ENCODE measurements around the gene MEAF6. TPM values are rescaled to one million over a fixed set of nuclear protein-coding genes. Genes with fewer than 3 reads are reported as not detected.

The MEAF6 gene
- total RNA-seq, 1 experiment from 2014 or later = 23.5 TPM

DNA sequence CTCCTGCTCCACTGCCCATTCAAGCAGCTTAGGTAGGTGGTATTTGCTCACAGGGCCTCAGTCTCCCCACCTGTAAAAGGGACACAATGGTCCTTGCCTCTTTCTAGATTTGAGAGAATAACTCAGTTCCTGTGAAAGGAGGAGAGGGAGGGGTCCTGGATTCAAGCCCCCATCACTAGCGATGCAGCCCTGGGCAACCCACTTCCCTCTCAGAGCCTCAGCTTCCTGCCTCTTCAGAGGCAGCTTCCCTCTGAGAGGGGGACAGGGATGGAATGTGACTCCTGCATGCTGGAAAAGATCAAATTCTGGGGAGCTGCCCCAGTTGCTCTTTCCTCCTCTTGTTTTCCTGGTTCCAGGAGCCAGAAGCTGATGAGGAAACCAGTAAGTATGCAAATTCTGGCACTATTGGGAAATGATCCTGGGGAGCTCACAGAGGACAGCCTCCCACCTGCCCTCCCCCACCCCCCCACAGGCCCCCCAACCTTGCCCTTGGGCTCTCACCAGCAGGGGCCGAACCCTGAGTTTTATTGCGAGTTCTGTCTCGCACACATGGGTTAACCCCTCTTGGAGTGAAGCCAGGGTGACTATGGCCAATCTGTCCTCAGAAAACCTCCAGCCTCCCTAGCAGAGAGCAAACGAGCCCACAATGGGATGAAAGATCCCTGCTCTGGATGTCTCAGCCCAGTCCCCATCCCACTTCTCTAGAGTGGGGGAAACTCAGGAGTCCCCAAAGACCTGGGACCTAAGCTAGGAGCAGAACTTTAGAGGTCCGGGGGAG lies 28.5 kb downstream of the MEAF6 start:
- DNase-seq (ENCODE audit: low spot score) = no peak

DNA sequence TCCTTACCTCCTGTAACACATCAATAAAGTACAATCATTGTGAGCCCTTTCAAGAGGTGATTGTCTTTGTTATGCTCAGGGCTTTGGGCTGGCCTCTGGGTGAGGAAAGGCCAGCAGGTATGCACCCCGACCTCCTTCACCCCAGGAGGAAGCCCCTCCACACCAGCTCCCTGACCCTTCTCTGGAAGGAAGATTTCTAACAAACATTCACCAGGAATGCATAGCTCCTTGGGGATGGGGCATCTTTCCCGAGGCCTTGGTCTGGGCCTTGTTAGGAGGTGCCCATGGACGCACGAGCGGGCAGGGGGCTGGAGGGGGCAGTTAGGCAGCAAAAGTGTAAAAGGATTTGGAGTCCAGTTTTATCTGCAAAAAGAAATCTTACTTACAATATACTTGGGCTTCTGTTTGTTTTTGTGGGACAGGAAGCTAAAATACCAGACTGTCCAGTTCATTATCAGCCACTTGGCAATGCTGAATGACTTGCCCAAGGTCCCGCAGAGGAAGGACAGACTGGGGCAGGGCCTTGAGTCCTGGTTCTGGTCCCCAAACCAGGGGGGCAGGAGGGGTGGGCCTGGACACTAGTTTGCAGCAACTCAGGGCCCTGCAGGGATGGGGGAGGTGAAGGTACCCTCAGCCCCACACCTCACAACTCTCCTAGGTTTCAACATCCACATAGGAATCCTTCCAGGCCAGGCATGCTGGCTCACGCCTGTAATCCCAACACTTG lies 30.1 kb downstream of the MEAF6 start:
- no peak for DNase-seq (ENCODE audit: low spot score)

DNA sequence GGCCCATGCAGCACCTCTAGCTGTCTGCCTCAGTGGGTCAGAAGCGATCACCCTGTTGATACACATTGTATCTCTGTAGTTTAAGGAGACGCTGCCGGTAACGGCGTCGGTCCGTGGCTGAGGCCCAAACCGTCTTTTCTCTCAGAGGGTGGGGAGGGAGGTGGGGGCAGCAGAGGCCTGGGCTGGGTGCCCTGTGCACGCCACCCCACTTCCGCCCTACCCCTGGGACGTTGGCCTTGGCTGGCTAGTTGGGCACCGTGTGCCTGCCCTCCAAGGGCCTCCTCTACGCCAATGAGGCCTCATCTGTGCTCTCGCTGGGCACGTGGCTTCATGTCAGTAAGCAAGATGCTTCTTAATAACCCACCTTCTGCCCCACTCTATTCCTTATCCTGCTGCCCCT lies 30.8 kb downstream of the MEAF6 start:
- DNase-seq (ENCODE audit: low spot score) = no peak

DNA sequence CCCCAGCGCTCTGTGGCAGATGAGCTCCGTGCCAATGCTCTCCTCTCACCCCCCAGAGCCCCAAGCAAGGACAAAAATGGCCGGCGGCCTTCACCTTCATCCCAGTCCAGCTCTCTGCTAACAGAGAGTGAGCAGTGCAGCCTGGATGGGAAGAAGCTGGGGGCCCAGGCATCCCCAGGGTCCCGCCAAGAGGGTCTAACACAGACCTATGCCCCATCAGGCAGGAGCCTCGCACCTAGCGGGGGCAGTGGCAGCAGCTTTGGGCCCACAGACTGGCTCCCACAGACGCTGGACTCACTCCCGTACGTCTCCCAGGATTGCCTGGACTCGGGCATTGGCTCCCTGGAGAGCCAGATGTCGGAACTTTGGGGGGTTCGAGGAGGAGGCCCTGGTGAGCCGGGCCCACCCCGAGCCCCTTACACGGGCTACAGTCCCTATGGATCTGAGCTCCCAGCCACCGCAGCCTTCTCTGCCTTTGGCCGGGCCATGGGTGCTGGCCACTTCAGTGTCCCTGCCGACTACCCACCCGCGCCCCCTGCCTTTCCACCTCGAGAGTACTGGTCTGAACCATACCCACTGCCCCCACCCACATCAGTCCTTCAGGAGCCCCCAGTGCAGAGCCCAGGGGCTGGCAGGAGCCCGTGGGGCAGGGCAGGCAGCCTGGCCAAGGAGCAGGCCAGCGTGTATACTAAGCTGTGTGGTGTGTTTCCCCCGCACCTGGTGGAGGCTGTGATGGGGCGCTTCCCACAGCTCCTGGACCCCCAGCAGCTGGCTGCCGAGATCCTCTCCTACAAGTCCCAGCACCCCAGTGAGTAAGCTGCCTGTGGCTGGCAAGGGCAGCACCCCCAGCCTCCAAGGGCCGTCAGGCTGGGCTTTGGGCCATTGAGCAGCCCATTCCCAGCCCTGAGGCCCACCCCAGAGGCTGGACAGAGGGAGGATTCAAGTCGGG lies 31.5 kb downstream of the MEAF6 start:
- no peak for DNase-seq (ENCODE audit: low spot score)

DNA sequence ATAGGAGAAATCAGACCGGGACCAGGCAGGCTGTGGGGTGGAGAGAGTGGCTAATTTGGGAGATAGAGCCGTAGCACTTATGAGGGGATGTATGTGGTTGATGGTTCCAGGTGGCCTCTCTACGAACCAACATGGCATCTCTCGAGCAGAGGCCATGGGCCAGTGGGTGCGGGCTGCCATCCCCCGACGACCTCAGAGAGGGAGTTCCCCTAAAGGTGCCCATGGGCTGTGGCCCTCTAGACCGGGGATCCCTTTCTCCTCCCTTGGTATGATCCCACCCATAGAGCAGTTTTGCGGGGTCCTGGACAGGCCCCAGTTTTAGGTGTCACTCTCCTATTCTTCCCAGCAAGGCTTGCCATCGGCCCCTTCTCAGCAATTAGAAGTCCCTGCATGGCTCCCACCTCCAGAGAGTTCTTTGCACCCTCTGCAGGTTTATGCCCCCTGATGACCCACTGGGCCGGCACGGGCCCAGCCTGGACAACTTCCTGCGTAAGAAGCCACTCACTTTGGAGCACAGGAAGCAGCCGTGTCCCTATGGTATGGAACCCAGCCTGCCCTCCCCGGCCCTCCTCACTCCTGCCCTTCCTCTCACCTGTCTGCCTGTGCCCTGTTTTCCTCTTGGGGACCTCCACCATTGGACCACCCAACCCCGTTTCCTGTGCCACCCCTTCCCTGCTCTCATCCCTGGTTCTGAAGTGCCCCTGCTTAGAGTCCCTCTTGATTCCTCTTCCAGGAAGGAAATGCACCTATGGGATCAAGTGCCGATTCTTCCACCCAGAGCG lies 32.4 kb downstream of the MEAF6 start:
- no peak for DNase-seq (ENCODE audit: low spot score)

DNA sequence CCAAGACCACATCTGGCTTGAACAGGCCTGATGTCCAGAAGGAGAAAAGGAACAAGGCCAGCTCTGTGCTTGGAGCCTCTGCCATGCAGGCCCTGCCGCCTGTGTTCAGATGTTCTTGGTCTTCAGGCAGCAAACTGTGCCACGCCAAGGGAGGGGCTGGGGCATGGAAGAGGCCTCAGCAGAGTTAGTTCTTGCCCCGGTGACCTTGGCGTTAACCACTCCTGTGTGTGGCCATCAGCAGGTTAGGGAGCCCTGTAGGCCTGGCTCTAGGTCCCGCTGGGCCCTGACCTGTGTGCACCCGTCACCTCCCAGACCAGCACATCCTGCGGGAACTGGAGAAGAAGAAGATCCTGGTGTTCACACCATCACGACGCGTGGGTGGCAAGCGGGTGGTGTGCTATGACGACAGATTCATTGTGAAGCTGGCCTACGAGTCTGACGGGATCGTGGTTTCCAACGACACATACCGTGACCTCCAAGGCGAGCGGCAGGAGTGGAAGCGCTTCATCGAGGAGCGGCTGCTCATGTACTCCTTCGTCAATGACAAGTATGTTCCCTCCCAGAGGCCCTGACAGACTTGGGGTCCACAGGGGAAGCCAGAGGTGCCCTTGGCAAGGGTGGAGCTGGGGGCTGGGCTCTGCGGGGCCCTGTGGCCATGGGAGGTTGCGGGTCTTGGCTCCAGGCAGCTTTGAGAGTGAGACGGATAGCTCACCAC lies 33.1 kb downstream of the MEAF6 start:
- DNase-seq (ENCODE audit: low spot score) = no peak

DNA sequence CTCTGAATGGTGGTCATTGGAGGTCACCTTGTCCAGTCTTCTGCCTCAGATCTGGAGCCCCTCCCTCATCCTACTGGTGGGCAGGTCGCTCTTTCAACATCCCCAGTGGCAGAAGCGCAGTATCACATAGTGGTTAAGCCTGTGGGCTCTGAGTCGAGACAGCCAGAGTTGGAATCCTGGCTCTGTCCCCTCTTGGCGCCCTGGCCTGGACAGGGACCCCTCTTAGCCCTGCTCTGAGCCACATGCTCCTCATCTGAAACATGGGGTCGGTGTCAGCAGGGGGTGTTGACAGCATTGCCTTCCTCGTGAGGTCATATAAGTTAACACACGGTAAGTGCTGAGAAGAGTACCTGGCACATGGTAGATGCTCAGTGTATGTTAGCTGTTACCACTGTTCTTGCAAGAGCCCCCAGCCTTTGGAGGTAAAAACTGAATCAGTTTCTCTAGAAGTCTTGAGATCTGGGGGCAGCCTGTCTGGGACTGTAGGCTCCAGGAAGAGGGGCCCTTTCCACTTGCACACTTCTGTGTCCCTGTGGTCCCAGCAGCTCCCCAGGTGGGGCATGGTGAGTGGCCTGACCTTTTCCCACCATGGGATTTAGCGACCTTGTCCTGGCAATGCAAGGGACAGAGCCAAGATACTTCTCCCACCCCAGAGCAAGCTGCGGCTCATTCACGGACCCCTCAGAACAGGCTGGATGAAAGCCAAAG lies 33.8 kb downstream of the MEAF6 start:
- DNase-seq (ENCODE audit: low spot score) = no peak

DNA sequence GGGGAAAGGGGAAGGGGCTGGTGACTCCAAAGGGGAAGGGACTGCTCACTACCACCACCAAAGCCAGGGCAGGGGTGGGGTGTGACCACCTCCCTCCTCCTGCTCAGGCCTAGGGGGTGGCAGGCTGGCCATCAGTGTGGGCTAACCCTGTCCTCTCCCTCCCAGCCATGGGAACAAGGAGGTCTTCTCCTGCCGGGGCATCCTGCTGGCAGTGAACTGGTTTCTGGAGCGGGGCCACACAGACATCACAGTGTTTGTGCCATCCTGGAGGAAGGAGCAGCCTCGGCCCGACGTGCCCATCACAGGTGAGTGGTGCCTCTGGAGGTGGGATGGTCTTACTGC lies 34.5 kb downstream of the MEAF6 start:
- no peak for DNase-seq (ENCODE audit: low spot score)

DNA sequence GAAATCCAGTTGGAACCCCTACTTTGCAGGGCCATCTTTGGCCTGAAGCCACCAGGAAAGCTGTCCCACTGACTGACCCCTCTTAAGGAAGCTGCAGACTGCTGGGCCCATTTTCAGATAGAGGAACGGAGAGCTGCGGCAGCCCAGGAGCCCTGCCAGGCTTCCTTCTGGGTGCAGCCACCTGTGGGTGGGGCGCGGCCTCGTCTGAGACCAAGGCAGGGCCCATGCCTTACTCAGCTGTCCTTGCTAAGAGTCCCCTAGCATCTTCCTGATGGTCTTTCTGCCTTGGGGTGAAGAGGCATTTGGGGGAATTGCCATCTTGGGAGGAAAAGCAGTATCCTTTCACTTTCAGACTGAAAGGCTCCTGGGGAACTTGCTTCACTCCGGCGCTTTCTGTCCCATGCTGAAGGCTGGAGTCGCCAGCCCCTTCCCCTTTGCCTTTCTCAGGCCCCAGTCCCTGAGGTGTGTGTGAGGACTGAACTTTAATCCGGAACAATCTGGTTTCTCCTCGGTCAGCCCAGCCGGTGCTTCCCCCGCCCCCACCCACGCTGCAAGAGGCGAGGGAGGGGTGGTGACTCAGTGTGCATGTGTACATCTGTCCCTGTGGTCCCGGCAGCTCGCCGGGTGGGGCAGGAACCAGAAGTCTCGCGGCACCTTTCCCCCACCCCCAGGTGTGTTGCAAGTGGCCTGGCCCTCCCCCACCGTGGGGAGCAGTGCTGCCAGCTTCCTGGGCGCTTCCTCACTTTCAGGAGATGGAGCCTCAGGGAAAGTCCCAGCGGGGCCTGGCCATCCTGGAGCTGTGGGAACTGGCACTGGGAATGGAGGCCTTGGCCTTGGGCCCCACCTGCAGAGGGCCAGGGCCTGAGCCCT lies 35.1 kb downstream of the MEAF6 start:
- DNase-seq (ENCODE audit: low spot score) = peak; percentile 95

DNA sequence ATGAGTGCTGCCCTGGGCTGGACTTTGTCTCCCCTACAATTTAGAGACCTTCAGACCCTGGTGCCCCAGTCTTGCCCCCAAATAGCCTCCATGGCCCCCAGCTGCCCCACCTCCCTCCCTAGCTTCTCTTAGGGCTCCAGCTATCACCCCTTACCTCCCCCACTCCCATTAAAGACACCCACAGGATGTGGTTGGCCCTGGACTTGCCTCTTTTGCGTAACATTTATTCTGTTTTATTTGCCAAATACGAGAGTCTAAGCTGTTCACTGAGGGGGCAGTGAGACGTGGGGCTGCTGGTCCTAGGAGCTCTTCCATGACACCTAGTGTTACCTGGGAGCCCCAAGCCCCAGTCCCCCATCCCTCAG lies 35.7 kb downstream of the MEAF6 start:
- no peak for DNase-seq (ENCODE audit: low spot score)

DNA sequence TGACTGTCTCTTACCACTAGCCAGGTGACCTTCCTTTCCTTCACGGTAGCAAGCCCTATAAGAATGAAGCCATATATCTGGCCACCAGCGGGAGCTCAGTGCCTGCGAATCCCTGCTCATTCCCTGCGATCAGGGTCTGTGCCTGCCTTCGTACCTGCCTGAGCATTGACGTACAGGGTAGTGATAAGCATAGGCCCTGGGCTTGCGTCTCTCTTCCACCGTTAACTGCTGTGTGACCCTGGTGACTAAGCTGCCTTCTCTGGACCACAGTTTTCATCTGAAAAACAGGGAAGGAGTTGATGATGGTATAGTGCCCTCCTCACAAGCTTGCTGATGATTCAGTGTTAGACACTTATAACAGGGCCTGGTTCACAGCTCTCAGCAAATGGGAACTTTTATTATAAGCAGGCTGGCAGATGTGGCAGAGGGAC lies 36.1 kb downstream of the MEAF6 start:
- peak; percentile 62 for DNase-seq (ENCODE audit: low spot score)

DNA sequence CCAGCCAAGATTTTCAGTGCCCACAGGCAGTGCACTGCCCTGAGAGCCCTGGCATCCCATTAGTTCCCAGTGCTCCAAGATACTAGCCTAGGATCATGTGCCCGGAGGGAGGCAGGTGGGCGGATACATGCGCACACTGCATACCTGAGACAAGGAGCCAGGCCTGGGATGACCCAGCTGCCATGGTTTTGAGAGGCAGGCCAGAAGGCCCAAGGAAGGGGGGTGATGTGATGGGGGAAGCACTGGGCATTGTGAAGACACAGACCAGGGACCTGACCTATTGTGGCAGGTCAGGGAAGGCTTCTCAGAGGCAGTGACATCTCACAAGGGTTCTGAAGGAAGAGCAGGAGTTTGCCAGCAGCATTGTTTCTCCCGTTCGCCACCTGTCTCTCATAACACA lies 36.6 kb downstream of the MEAF6 start:
- DNase-seq (ENCODE audit: low spot score) = peak; percentile 49

DNA sequence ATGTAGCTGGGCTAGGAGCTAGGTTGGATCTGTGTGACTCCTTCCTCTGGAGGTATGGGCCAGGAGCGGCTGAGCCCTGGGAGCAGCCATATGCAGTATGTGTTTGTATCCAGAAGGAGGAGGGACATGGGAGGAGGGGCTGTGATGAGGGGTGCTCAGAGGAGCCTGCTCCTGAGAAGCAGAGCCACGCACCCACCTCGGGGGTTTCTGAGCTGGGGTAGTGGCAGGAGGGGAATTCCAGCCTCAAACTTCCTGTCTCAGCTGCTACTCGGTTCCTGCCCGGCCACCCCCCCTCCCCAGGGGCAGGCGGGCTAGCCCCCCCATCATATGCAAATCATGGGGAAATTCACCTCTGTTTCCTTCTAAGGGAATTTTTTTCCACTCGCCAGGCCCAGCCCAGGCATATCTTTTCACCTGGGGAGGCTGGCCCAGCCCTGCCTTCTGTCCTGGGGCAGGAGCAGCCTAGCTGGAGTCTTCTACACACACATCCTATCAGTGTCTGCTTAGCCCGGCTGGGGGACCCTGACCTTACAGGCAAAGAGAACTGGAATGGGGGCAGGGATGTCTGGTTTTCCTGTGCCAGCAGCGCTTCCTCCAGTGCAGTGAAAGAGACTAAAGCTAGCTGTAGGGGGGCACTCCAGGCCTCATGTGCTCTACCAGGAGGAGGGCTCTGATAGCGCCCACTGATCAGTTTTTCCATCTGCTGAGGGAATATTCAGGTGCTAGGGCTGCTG lies 37.2 kb downstream of the MEAF6 start:
- peak; percentile 61 for DNase-seq (ENCODE audit: low spot score)

DNA sequence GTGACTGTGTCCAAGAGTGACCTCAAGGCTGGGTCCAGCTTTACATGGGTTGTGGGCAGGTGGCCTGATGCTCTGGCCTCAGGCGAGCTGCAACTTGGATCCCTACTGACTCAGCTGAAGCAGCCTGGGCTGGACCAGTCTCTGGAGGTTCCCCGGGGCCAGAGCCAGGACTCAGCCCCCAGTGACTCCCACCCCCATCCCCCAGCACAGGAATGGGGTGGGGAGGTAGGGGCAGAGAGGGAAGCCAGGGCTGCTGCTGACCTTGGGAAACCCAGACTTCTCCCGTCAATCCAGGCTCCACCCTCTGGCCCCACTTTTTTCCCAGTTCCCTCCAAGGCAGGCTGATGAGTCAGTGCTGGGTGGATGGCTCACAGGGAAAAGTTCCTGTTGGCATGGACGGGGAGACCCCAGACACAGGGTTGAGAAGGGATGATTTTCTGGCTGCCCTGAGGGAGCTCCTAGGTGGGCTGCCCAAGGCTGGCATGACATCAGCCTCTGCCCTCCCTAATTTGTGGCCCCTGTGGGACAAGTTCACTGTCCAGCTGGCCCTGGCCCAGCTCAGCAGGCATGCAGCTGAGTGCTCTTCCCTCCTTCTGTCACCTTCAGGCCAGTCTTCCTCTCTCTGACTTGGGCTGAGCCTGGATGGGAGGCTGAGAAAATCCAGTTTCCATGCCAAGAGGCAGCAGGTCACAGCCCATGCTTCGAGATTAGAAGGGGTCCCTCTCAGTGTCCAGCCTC lies 37.9 kb downstream of the MEAF6 start:
- peak; percentile 90 for DNase-seq (ENCODE audit: low spot score)

DNA sequence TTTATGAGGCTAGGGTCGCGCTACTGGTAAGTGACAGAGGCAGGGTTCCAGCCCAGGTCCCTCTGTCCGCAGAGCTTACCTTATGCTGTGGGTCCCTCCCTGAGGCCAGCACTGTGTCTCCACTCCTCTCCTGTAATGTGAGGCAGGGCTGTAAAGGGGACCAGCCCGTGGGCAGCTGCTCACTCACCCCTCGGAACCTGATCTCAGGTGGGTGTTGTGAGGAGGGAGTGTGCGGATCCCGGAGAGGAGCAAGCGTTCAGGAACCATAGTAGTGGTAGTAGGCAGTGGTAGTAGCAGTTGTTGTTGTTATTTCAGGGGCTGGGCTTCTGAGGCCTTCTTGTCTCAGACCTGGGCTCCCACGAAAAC lies 38.5 kb downstream of the MEAF6 start:
- DNase-seq (ENCODE audit: low spot score) = no peak

DNA sequence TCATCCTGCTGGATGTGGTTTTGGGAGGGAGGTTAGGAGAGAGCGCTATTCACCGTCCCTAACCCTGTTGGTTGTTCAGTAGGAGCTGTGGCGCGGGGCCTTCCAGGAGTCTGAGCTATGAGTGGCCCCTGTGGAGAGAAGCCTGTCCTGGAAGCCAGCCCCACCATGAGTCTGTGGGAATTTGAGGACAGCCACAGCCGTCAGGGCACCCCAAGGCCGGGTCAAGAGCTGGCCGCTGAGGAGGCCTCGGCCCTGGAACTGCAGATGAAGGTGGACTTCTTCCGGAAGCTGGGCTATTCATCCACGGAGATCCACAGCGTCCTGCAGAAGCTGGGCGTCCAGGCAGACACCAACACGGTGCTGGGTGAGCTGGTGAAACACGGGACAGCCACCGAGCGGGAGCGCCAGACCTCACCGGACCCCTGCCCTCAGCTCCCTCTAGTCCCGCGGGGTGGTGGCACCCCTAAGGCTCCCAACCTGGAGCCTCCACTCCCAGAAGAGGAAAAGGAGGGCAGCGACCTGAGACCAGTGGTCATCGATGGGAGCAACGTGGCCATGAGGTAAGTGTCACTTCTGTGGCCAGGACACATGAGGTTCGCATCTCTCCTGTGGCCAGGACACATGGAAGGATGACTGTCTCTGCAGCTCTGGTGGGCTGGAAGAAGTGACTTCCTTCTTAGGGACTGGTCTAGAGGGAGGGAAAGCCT lies 39.0 kb downstream of the MEAF6 start:
- DNase-seq (ENCODE audit: low spot score) = peak; percentile 39

Measured in HT-29 (cell line).